Activated CD4-positive, alpha-beta T cell treated with anti-CD3 and anti-CD28 coated beads, Interleukin-2, amount 50 U/mL, for 48 hours (primary cell): ENCODE measurements around the gene F7.
"Not testable (repeated sequence)": the region's sequence is repeated elsewhere in the genome, so short reads cannot be mapped to it uniquely, and the experiment has no call there.

ENCODE experiments used
- DNase-seq, 2 experiments: peaks; one replicate each; pipeline ENCODE4 v3.0.0-alpha.2; 2020

F7 gene

GRCh38 chr13:113105921-113106452 lies 396 bp downstream of the F7 start:
- no peak for DNase-seq

DNA sequence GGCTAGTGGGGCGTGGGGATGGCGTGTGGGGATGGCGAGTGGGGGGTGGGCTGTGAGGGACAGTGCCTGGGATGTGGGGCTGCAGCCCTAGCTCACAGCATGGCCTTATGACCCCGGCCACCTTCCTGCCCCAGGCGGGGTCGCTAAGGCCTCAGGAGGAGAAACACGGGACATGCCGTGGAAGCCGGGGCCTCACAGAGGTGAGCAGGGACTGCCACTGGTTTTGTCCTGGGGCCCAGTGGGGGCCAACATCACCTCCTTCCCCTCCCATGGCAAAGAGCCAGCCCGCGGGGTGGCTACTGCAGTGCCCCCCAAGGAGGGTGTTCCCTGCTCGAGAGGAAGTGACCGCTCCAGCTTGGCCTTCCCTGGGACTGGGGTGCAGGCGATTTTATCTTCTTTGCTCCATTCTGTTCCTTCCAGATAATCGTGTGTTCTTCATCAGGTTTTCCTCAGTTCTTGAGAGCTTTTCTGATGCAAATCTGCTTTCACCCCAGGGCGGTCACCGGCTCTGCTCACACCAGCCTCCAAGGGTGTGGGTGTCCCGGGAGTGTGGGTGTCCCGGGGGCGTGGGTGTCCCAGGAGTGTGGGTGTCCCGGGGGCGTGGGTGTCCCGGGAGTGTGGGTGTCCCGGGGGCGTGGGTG lies 1.2 kb downstream of the F7 start:
- no peak for DNase-seq

DNA sequence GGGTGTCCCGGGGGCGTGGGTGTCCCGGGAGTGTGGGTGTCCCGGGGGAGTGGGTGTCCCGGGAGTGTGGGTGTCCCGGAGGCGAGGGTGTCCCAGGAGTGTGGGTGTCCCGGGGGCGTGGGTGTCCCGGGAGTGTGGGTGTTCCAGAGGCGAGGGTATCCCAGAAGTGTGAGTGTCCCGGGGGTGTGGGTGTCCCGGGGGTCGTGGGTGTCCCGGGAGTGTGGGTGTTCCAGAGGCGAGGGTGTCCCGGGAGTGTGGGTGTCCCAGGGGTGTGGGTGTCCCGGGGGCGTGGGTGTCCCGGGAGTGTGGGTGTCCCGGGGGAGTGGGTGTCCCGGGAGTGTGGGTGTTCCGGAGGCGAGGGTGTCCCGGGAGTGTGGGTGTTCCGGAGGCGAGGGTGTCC lies 2.9 kb downstream of the F7 start:
- not testable (repeated sequence) for DNase-seq

DNA sequence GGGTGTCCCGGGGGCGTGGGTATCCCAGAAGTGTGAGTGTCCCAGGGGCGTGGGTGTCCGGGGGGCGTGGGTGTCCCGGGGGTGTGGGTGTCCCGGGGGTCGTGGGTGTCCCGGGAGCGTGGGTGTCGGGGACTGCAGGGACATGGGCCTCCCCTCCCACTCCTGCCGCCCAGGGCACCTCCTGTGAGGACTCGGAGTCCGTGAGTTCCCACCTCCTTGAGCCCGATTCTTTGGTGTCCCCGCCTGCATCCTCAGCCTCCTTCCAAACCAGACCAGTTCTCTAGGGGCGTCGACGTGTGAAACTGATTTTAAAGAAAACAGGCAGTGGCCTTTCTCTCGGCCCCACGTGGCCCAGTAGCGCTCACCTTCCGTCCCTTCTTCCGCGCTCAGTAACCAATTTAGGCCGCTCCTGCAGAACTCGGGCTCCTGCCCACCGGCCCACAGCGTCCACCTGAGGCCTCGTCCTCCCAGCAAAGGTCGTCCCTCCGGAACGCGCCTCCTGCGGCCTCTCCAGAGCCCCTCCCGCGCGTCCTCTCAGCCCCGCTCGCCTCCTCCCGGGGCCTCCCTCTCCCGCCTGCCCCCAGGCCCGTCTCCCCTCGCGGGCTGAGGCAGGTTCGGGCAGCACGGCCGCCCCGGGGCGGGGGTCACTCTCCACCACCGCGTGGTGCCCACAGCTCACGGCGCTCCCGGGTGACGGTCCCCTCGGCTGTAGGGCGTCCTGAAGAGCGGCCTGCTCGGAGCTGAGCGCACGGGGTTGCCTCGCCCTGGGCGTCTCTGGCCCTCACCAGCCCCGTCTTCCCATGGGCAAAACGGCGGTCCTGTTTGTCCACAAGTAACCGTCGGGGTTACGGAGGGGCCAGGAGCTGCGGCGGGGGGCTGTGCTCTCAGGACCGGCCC lies 3.8 kb downstream of the F7 start:
- DNase-seq = no peak

- peak; percentile 28 to 34 for DNase-seq
These were observed 4.7 kb downstream of the F7 start for GRCh38 chr13:113110048-113110851.

GRCh38 chr13:113110852-113111315 lies 5.3 kb downstream of the F7 start:
- no peak for DNase-seq

GRCh38 chr13:113111821-113112220 lies 6.2 kb downstream of the F7 start:
- DNase-seq = not testable (repeated sequence)

GRCh38 chr13:113112475-113112874 lies 6.9 kb downstream of the F7 start:
- DNase-seq = not testable (repeated sequence)

DNA sequence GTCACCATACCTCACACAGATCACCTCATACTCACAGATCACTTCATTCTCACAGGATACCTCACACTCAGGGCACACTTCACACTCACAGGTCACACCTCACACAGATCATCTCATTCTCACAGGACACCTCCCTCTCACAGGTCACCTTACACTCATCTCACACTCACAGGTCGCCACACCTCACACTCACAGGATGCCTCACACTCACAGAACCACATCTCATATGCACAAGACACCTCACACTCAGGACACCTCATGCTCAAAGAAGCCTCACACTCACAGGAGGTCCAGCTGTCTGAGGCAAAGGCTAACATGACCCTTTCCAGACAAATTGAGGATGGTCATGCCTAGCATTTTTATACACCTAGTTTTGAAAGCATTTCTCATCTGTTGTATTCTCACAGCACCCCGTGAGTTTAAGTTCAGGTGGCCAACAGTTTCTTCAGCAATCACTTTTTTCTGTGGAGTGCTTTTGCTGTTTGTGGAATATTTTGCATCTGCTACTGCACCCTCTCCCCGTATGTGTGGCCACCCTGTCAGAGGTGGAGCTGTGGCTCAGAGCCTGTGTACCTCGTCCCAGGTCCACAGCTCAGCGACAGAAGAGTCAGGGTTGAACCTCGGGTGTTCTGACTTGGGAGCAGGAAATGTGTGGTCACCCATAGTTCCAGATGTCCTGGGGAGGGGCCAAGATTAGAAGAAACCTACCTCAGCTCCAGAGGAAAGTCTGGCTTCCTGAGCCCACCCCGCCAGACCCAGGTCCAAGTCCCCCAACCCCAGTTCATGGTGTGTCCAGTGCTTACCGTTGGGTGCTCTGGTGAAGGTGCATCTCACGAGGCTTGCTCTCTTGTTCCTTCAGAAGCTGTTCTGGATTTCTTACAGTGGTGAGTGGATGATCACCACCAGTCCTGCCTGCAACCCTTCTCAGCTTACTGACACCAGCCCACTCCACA lies 7.6 kb downstream of the F7 start:
- no peak for DNase-seq

DNA sequence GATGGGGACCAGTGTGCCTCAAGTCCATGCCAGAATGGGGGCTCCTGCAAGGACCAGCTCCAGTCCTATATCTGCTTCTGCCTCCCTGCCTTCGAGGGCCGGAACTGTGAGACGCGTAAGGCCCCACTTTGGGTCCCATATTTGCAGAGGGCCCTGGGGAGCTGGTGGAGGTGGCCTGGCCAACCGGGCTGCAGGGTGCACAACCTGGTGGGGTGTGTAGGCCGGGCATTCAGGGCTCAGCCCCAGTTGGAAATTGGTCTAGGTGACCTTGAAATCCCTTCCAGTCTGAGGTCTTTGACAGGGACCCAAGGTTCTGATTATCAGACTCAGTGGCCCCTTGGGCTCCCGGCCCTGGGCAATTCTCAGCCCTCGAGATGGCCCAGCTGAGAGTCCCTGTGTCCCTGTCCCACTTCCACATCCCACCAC lies 8.3 kb downstream of the F7 start:
- no peak for DNase-seq

DNA sequence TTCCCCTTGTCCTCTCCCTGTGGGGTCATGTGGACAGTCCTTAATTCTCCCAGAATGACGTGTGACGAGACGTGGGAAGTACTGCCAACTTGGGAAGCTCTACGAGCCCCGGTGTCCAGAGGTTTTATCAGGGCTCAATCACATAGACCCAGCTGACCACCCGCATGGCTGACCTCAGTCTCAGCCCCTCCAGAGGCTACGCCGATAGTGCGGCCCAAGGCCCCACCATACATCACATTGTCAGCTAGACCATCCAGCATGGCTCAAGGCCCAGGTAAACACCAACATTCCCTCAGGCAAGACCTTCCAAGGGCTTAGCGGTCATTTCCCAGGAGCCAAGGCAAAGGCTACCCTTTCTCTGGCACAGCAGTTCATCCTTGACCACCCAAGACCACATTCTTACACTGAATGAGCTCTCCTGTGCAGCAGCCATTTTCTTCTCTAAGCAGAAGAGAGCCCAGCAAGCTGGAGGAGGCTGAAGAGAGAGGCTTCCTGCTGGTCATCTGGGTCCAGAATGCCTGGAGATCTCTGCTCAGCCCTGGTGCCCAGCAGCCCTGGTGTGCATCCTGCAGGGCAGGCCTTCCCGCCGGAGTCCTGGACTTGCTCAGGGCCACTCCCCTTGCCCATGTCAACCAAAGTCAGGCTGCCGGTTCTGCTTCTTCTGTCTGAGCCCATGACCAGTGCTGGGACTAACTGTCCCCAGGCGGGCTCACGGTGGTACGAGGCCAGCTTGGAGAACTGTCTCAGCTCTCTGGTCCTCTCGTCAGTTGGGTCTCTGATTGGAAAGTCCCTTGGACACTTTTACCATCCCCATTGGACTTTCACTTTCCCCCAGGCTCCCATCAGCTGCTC lies 9.1 kb downstream of the F7 start:
- DNase-seq = no peak

DNA sequence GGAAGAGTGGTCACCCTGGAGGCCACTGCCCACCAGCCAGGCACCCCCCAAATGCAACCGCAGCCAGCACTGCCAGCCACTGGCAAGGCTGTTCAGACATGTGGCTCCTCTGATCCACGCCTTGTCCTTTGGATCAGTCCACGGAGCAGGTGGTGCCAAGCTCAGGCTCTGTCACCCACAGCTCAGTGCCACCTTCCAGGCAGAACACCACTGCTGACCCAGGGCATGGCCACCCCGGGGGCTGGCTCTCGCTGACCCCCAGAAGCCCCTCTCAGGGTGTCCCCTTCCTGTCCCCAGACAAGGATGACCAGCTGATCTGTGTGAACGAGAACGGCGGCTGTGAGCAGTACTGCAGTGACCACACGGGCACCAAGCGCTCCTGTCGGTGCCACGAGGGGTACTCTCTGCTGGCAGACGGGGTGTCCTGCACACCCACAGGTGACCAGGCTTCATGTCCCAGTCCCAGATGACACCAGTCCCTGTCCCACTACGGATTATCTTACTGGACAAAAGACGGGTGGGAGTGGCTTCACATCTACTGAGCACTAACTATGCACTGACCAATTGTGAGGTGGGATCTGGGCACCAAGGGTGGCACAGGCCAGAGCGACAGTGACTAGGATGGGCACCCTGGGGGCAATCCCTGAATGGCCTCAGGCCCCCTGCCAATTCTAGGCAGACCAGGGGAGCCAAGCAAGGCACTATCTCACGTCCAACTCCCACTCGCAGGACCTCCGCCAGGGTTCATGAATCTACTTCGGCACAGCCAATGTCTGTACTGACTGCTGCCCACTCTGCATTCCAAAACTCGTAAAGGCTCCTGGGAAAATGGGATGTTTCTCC lies 10.0 kb downstream of the F7 start:
- no peak for DNase-seq

- no peak for DNase-seq
These were observed 10.7 kb downstream of the F7 start for GRCh38 chr13:113116206-113116800.

- no peak for DNase-seq
These were observed 11.3 kb downstream of the F7 start for GRCh38 chr13:113116871-113117271.

GRCh38 chr13:113117335-113117872 lies 11.8 kb downstream of the F7 start:
- no peak for DNase-seq

GRCh38 chr13:113117911-113118260 lies 12.3 kb downstream of the F7 start:
- DNase-seq = no peak

DNA sequence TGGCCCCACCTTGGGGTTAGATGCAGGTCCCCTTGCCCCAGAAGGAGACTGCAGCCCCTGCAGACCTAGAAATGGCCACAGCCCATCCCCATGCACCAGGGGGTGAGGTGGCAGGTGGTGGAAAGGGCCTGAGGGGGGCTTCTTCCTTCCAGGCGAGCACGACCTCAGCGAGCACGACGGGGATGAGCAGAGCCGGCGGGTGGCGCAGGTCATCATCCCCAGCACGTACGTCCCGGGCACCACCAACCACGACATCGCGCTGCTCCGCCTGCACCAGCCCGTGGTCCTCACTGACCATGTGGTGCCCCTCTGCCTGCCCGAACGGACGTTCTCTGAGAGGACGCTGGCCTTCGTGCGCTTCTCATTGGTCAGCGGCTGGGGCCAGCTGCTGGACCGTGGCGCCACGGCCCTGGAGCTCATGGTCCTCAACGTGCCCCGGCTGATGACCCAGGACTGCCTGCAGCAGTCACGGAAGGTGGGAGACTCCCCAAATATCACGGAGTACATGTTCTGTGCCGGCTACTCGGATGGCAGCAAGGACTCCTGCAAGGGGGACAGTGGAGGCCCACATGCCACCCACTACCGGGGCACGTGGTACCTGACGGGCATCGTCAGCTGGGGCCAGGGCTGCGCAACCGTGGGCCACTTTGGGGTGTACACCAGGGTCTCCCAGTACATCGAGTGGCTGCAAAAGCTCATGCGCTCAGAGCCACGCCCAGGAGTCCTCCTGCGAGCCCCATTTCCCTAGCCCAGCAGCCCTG lies 12.8 kb downstream of the F7 start:
- no peak for DNase-seq

- DNase-seq = no peak
These were observed 13.7 kb downstream of the F7 start for GRCh38 chr13:113119166-113119821.
